ENCODE data around the gene CRYBA2.

Gene CRYBA2

GRCh38 chr2:218998414-218999002, 5.3 kb upstream of the CRYBA2 start:
- no peak for DNase-seq

- no peak for DNase-seq
These were observed 4.5 kb upstream of the CRYBA2 start for GRCh38 chr2:218997731-218998130.

GRCh38 chr2:218996937-218997336, 3.7 kb upstream of the CRYBA2 start:
- DNase-seq = no peak

- DNase-seq = peak; percentile 86
These were observed 2.9 kb upstream of the CRYBA2 start for GRCh38 chr2:218995972-218996711.

- DNase-seq = no peak
These were observed 2.3 kb upstream of the CRYBA2 start for GRCh38 chr2:218995561-218995960.

- no peak for DNase-seq
These were observed 398 bp downstream of the CRYBA2 start for GRCh38 chr2:218992703-218993344.

GRCh38 chr2:218992196-218992595, 1.0 kb downstream of the CRYBA2 start:
- DNase-seq = no peak

GRCh38 chr2:218991674-218992168, 1.5 kb downstream of the CRYBA2 start:
- no peak for DNase-seq

- DNase-seq = no peak
These were observed 2.6 kb downstream of the CRYBA2 start for GRCh38 chr2:218990612-218991011.

- no peak for DNase-seq
These were observed 3.2 kb downstream of the CRYBA2 start for GRCh38 chr2:218990052-218990451.

GRCh38 chr2:218988650-218989049, 4.6 kb downstream of the CRYBA2 start:
- DNase-seq = no peak

GRCh38 chr2:218988164-218988563, 5.1 kb downstream of the CRYBA2 start:
- no peak for DNase-seq

- DNase-seq = no peak
These were observed 7.0 kb downstream of the CRYBA2 start for GRCh38 chr2:218986148-218986761.

- no peak for DNase-seq
These were observed 7.7 kb downstream of the CRYBA2 start for GRCh38 chr2:218985325-218986091.

- no peak for DNase-seq
These were observed 8.2 kb downstream of the CRYBA2 start, which contains the start of gene FEV for GRCh38 chr2:218985021-218985324. TSS of gene FEV (minus strand) at chr2:218985184. CDS start at chr2:218985075, 109 bp downstream.

GRCh38 chr2:218984239-218985020, 8.8 kb downstream of the CRYBA2 start:
- DNase-seq = no peak

GRCh38 chr2:218983934-218984238, 9.3 kb downstream of the CRYBA2 start:
- no peak for DNase-seq

GRCh38 chr2:218983263-218983933, 9.8 kb downstream of the CRYBA2 start:
- no peak for DNase-seq

- no peak for DNase-seq
These were observed 10.5 kb downstream of the CRYBA2 start for GRCh38 chr2:218982586-218983262.

GRCh38 chr2:218981881-218982585, 11.2 kb downstream of the CRYBA2 start:
- no peak for DNase-seq

All from activated CD4-positive, CD25-positive, alpha-beta regulatory T cell treated with anti-CD3 and anti-CD28 coated beads, Interleukin-2, amount 50 U/mL, for 72 hours (primary cell).